ENCODE results near the gene GLT8D1.
"Not testable (repeated sequence)": the region's sequence is repeated elsewhere in the genome, so short reads cannot be mapped to it uniquely, and the experiment has no call there.

The GLT8D1 gene

GRCh38 chr3:52705688-52706686 is at the start of gene GLT8D1, which contains the start of gene SPCS1:
GLT8D1 (minus strand) TSS chr3:52705791; CDS start chr3:52700460, 5,331 bp downstream.
SPCS1 (plus strand) TSS chr3:52706106; CDS start chr3:52706247, 141 bp downstream.
- DNase-seq, result peak; percentile 50 to 98 (median 91)

GRCh38 chr3:52754373-52754772 is 48.8 kb upstream of the GLT8D1 start:
- no peak for DNase-seq

GRCh38 chr3:52752045-52752660 is 46.6 kb upstream of the GLT8D1 start:
- no peak for DNase-seq

- no peak for DNase-seq
Measured at GRCh38 chr3:52743721-52744120, 38.1 kb upstream of the GLT8D1 start.

- no peak for DNase-seq
Measured at GRCh38 chr3:52743152-52743551, 37.6 kb upstream of the GLT8D1 start.

GRCh38 chr3:52742418-52743041 is 36.9 kb upstream of the GLT8D1 start:
- DNase-seq, result no peak

- DNase-seq, result no peak
Measured at GRCh38 chr3:52739730-52740129, 34.1 kb upstream of the GLT8D1 start.

- no peak for DNase-seq
Measured at GRCh38 chr3:52733256-52733891, 27.8 kb upstream of the GLT8D1 start.

GRCh38 chr3:52731590-52731989 is 26.0 kb upstream of the GLT8D1 start:
- DNase-seq, result no peak

- DNase-seq, result no peak
Measured at GRCh38 chr3:52730681-52731080, 25.1 kb upstream of the GLT8D1 start.

GRCh38 chr3:52728753-52729152 is 23.2 kb upstream of the GLT8D1 start:
- not testable (repeated sequence) for DNase-seq

GRCh38 chr3:52724511-52724910 is 18.9 kb upstream of the GLT8D1 start:
- no peak for DNase-seq

GRCh38 chr3:52723935-52724334 is 18.3 kb upstream of the GLT8D1 start:
- DNase-seq, result no peak

- no peak for DNase-seq
Measured at GRCh38 chr3:52722491-52722890, 16.9 kb upstream of the GLT8D1 start.

- no peak for DNase-seq
Measured at GRCh38 chr3:52721730-52722008, 16.1 kb upstream of the GLT8D1 start.

- peak in 1 of 14 donors; percentile 8 for DNase-seq
Measured at GRCh38 chr3:52721002-52721729, 15.6 kb upstream of the GLT8D1 start.

GRCh38 chr3:52719618-52720017 is 14.0 kb upstream of the GLT8D1 start:
- no peak for DNase-seq

GRCh38 chr3:52715714-52716305 is 10.2 kb upstream of the GLT8D1 start:
- DNase-seq, result no peak

GRCh38 chr3:52714335-52715302 is 9.0 kb upstream of the GLT8D1 start:
- no peak for DNase-seq
